Left lobe of liver (tissue), 2 donors: ENCODE data around the gene TLE5. TPM values are rescaled to one million over a fixed set of nuclear protein-coding genes. Genes with fewer than 3 reads are reported as not detected.
A peak's percentile ranks its signal among the peaks of the same experiment; 100 is the strongest.
"Not testable (repeated sequence)": the region's sequence is repeated elsewhere in the genome, so short reads cannot be mapped to it uniquely, and the experiment has no call there.

ENCODE experiments used
- ATAC-seq: fragments of 200-7000 bp; cut with Tn5 transposase; one replicate; pipeline ENCODE4 v1.9.1; 2020; ENCODE audit warnings: mild to moderate bottlenecking, moderate library complexity
- DNase-seq: peaks from one replicate; pipeline ENCODE4 v3.0.0-alpha.2; 2020; ENCODE audit warnings: low spot score
- total RNA-seq: library from RNA; stranded (reverse); gene quantifications from one replicate; pipeline ENCODE4 v1.2.1, GENCODE V29; 2021
- donor health status: DM: no; HTN: no; CAD: no; lungs with moderate emphysema.
- donor health status: DM: no; HTN: yes; CAD: no.

The TLE5 gene
- total RNA-seq, 1 donor from 2014 or later = 153 TPM

DNA sequence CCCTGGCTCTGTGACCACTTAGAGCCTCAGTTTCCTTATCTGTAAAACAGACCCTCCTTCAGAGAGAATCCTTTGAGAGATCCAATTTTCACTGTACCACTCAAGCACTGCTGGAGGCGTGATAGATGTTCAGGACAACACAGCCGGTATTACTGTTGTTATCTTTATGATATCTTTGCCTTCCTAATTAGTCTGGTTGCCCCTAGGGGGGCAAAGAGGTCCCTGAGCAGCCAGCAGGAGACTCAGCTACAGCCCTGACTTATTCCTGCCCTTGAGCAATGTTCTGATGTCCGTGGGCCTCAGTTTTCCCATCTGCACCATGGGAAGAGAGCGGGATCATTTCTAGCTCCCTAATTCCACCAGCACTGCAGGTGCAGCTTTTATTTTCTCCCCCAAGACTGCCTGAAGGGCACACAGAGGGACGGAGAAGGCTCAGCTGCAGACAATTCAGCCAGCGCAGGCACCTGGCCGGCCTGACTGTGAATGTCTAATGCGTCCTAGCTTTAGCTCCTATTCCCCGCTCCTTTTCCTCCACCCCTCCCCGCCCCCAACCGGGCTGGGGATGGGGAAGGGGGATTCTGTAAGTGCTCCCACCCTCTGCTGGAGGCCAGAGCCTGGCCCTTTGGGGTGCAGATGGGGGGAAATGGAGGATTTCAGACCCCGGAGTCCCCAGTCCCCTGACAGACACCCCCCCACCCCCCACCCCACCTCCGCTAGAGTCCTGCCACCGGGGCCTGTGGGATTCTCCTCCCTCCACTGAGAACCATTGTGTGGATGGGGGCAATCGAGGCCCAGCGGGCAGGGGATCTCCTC is 16.2 kb downstream of the TLE5 start:
- DNase-seq (no peak), ATAC-seq (no peak)

- ATAC-seq = no peak
- no peak for DNase-seq
Measured at GRCh38 chr19:3045191-3045590, 17.1 kb downstream of the TLE5 start.

GRCh38 chr19:3042621-3043267 is 19.6 kb downstream of the TLE5 start:
- no peak for ATAC-seq
- DNase-seq = no peak

- ATAC-seq (no peak), DNase-seq (no peak)
Measured at GRCh38 chr19:3041761-3042620, 20.3 kb downstream of the TLE5 start.

GRCh38 chr19:3041327-3041726 is 21.0 kb downstream of the TLE5 start:
- ATAC-seq (no peak), DNase-seq (no peak)

DNA sequence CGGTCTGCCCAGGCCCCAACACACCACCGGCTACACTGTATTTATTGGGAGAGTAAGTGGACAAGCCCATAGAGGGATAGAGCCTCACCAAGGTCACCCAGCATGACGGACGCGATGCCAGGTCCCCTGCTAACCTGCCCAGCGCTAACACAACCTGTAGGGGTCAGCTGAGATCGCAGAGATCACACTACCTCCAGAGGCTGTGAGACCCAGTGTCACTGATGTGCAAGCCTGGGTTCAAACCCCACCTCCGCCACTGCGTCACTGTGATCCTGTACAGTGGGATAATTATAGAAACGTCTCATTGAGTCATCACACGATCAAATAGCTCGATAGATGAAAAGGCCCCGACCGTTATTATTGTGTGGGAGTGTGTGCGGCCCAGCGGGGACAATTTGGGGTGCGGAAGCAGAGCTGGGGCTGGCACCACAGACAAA is 22.6 kb downstream of the TLE5 start:
- DNase-seq (no peak), ATAC-seq (no peak)

DNA sequence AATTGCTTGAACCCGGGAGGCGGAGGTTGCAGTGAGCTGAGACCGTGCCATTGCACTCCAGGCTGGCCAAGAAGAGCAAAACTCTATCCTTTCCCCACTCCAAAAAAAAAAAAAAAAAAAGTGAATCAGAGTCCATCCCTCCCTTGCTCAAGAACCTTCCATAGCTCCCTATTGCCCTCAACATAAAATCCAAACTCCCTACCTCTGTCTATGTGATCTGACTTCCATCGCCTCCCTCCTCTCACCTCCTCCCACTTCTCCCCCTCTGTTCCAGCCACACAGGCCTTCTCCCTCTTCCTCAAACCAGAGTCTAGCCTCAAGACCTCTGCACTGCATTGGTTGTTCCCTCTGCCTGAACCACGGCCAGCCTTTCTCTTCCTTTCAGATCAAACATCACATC is 23.2 kb downstream of the TLE5 start:
- ATAC-seq = no peak
- DNase-seq = no peak

- no peak for ATAC-seq
- no peak for DNase-seq
Measured at GRCh38 chr19:3038214-3038613, 24.1 kb downstream of the TLE5 start.

- not testable (repeated sequence) for ATAC-seq, DNase-seq
Measured at GRCh38 chr19:3036977-3037544, 25.2 kb downstream of the TLE5 start.

GRCh38 chr19:3036119-3036976 is 25.9 kb downstream of the TLE5 start:
- peak; percentile 81 for ATAC-seq

DNA sequence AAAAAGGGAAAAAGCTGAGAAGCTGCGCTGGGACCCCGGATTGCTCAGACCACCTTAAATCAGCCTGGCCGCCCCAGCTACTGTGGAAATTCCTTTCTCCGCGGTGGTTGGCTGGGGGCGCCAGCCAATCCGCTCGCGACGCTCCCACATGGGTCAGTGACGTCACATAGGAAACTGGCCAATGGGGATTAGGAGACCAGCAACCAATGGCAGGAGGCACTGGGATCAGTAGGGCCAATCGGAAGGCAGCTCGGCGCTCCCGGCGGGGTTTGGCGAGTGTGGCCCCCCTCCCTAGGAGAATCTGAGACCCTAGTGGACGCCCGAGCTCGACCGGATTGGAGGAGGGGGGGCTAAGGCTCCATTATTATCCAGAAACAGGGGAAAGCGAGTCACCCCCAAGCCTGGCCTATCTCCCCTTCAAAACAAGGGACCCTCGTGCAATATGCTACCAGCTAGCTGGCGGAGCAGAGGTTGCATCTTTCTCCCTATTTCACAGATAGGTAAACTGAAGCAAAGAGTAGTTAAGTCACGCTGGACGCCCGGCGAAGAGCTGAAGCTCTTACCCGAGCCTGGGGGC is 26.7 kb downstream of the TLE5 start:
- DNase-seq (peak; percentile 98), ATAC-seq (peak; percentile 81)

More at GRCh38 chr19:3036119-3036976, 25.9 kb downstream of the TLE5 start:
- DNase-seq = peak; percentile 97

GRCh38 chr19:3034656-3035541 is 27.4 kb downstream of the TLE5 start:
- DNase-seq = no peak
- ATAC-seq = peak; percentile 1

- no peak for ATAC-seq
Measured at GRCh38 chr19:3034406-3034655, 28.0 kb downstream of the TLE5 start.

GRCh38 chr19:3033595-3034405 is 28.5 kb downstream of the TLE5 start:
- ATAC-seq (no peak), DNase-seq (no peak)

More at GRCh38 chr19:3034406-3034655, 28.0 kb downstream of the TLE5 start:
- no peak for DNase-seq

DNA sequence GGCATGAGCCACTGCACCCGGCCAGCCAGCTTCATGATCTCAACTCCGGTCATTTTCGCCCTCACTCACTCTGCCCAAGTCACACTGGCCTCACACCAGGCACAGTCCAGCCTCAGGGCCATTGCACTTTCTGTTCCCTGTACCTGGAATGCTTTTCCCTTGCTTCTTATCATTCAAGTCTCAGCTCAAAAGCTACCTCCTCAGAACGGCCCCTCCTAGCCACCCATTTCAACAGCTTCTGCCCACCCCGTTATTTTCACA is 30.8 kb downstream of the TLE5 start:
- ATAC-seq = no peak
- DNase-seq = no peak

GRCh38 chr19:3029065-3029923 is 33.0 kb downstream of the TLE5 start, which contains the start of gene TLE2:
Gene TLE2, minus strand, starts transcription at chr19:3029280. Its CDS starts 376 bp downstream, at chr19:3028904.
- DNase-seq (no peak), ATAC-seq (peak; percentile 51)
